Gastroesophageal sphincter (tissue), 4 donors: Measurements from ENCODE around the gene UBAP1L. TPM values are rescaled to one million over a fixed set of nuclear protein-coding genes. Genes with fewer than 3 reads are reported as not detected.

Source experiments
- ATAC-seq: fragments of 150-250 bp; one replicate; pipeline ENCODE4 v1.9.1; 2016; ENCODE audit warnings: mild to moderate bottlenecking, moderate library complexity
- H3K27ac ChIP-seq, 4 donors: fragments of 200-600 bp; sonication (generic) in 3 of 4; 1 replicate in 3 of 4; 2 replicates in 1 of 4; pipeline ENCODE4 v1.5.1; 2016 to 2019
- H3K27me3 ChIP-seq: fragments of 200-600 bp; sonication (generic); one replicate; pipeline ENCODE4 v1.5.1; 2019
- H3K36me3 ChIP-seq, 2 donors: fragments of 200-600 bp; sonication (generic); one replicate each; pipeline ENCODE4 v1.5.1; 2019; ENCODE audit warnings: control low read depth in 1 of 2
- H3K4me1 ChIP-seq, 3 donors: fragments of 200-600 bp; sonication (generic); 1 replicate in 2 of 3; 2 replicates in 1 of 3; pipeline ENCODE4 v1.5.1; 2016 to 2019; ENCODE audit warnings: control low read depth in 2 of 3
- H3K4me3 ChIP-seq, 2 donors: fragments of 200-600 bp; sonication (generic); one replicate each; pipeline ENCODE4 v1.5.1; 2019; ENCODE audit warnings: mild to moderate bottlenecking in 1 of 2, moderate library complexity in 1 of 2
- H3K9me3 ChIP-seq, 3 donors: fragments of 200-600 bp; sonication (generic); one replicate each; pipeline ENCODE4 v1.5.1; 2017 to 2019; ENCODE audit warnings: control low read depth in 2 of 3
- EP300 ChIP-seq: sonication (generic); formaldehyde crosslinking; IDR thresholded peaks from one replicate; pipeline ENCODE4 v1.6.1; 2017; ENCODE audit warnings: antibody characterized with exemption, mild to moderate bottlenecking
- POLR2A ChIP-seq, 2 donors: fragments of 450-650 bp; IDR thresholded peaks; one replicate each; pipeline ENCODE4 v1.6.1; 2017; ENCODE audit warnings: antibody characterized with exemption in 2 of 2, mild to moderate bottlenecking in 2 of 2, moderate library complexity in 1 of 2
- POLR2AphosphoS5 ChIP-seq: sonication (generic); formaldehyde crosslinking; IDR thresholded peaks from one replicate; pipeline ENCODE4 v1.6.1; 2017; ENCODE audit warnings: antibody characterized with exemption
- WGBS, 2 donors: methylation state at CpG; one replicate each; pipeline ENCODE4 v1.1.5; 2018; ENCODE audit warnings: low coverage in 1 of 2; 5-methylcytosine and 5-hydroxymethylcytosine counted together
- total RNA-seq, 4 donors: library from RNA; depleted of rRNA; stranded (reverse); fragments of >200 nt; gene quantifications; one replicate each; pipeline ENCODE4 v1.1.0, GENCODE V29; 2016
- TF ChIP-seq, protein P1 (sequence below), 4 experiments: fragments of 200-600 bp in 2 of 4; fragments of 450-650 bp in 2 of 4; sonication (generic) in 1 of 4; IDR thresholded peaks; one replicate each; pipeline ENCODE4 v1.5.1; 2017 to 2019; ENCODE audit warnings: antibody characterized with exemption in 4 of 4, mild to moderate bottlenecking in 2 of 4, moderate library complexity in 2 of 4

The UBAP1L gene
- total RNA-seq, 4 donors from 2014 or later: 0.12 to 7.5 (median 3.0) TPM

DNA sequence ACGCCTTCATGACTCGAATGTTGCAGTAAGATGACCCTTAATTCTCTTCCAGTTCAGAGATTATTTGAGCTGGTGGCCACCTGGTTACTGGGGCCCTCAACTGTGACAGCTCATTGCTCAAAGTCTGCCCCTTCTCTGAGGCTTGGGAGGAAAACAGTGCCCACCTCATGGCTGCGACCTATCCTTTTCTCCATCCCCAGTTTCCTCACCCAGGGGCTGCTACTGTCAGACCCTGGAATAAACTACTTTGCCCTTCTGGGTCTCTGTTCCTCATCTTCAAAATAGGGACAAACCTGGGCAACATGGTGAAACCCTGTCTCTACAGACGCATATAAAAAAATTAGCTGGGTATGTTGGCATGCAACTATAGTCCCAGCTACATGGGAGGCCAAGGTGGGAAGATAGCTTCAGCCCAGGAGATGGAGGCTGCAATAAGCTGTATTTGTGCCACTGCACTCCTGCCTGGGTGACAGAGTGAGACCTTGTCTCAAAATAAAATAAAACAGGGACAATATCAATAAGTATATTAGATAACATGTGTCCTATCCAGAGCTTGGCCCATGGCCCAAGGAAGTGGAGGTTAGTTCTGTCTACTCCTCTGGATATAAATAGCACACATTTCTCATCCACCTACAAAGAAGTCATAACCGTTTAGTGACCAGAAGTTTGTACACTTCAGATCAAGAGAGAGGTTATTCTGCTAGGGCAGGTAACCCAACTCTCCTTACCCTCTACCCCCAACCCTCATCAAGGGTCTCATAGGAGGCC, 45.0 kb downstream of the UBAP1L start:
- Histone ChIP-seq H3K27ac (peak overlapping the region; percentile 89 to 99 (median 94)), H3K36me3 (peaks cover 0 to 3% of the 10 kb centered on the region in 2 donors), H3K4me3 (no peak overlapping the region), H3K9me3 (no peaks in the 10 kb centered on the region), H3K4me1 (peaks cover 19 to 80% (median 41%) of the 10 kb centered on the region in 3 donors), H3K27me3 (peaks cover 5% of the 10 kb centered on the region)
- WGBS, 2 donors: 37% methylated on average over 2 of the region's 5 CpGs; no CpG with 5 or more reads in 1 of the 2 donors
- ATAC-seq: no peak
- TF ChIP-seq POLR2AphosphoS5: no peak
- TF ChIP-seq, protein P1, sequence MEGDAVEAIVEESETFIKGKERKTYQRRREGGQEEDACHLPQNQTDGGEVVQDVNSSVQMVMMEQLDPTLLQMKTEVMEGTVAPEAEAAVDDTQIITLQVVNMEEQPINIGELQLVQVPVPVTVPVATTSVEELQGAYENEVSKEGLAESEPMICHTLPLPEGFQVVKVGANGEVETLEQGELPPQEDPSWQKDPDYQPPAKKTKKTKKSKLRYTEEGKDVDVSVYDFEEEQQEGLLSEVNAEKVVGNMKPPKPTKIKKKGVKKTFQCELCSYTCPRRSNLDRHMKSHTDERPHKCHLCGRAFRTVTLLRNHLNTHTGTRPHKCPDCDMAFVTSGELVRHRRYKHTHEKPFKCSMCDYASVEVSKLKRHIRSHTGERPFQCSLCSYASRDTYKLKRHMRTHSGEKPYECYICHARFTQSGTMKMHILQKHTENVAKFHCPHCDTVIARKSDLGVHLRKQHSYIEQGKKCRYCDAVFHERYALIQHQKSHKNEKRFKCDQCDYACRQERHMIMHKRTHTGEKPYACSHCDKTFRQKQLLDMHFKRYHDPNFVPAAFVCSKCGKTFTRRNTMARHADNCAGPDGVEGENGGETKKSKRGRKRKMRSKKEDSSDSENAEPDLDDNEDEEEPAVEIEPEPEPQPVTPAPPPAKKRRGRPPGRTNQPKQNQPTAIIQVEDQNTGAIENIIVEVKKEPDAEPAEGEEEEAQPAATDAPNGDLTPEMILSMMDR (IDR thresholded peaks at IDR 0.05): no peak
- no peak for TF ChIP-seq EP300
- no peak for TF ChIP-seq POLR2A (IDR thresholded peaks at IDR 0.05)

DNA sequence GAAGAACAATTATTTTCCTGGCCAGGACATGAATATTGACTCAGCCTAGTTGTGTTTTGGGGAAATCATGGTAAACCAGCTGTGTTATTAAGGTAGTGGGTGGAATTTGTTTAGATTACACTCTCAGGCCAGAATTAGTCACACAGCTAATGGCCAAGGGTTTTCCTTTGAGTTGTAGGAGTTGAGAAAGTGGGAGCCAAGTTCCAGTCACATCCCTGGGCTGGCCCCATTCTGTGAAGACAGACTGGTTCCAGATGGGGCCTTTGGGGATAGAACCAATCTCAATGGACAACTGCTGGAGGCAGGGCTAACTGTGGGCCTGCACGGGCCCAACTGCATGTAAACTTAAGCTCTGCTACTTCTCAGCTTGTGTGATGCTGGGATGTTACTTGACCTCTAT, 45.8 kb downstream of the UBAP1L start:
- TF ChIP-seq POLR2AphosphoS5: peak; percentile 73
- no peak for TF ChIP-seq POLR2A (IDR thresholded peaks at IDR 0.05)
- TF ChIP-seq EP300: no peak
- WGBS, 2 donors: 17% methylated on average over 1 of the region's 1 CpG; no CpG with 5 or more reads in 1 of the 2 donors
- Histone ChIP-seq H3K36me3 (peaks cover 0 to 5% of the 10 kb centered on the region in 2 donors), H3K27me3 (peaks cover 5% of the 10 kb centered on the region), H3K4me1 (peaks cover 19 to 87% (median 46%) of the 10 kb centered on the region in 3 donors), H3K27ac (peak overlapping the region; percentile 89 to 99 (median 94)), H3K4me3 (no peak overlapping the region), H3K9me3 (no peaks in the 10 kb centered on the region)
- peak; percentile 79 for ATAC-seq

DNA sequence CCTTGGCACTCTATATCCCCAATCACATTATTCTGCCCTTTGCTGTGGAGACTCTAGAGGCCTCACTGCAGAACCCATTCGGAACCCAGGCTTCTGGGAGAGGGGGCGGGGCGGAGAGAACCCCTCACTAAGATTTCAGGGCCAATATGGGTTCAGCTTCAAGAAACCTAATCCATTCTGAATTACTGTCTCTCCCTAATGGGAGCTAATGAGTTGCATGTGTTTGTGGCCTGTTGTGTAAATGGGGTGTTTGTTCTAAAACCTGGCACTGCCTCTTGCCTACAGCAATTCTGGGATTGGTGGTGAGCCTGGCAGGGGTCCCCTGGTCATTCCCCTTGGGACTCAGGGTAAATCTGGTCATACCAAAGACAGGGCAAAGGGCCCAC, 46.6 kb downstream of the UBAP1L start:
- Histone ChIP-seq H3K36me3 (peaks cover 0 to 9% of the 10 kb centered on the region in 2 donors), H3K9me3 (no peaks in the 10 kb centered on the region), H3K4me1 (peaks cover 19 to 95% (median 51%) of the 10 kb centered on the region in 3 donors), H3K4me3 (peak overlapping the region; percentile 70 to 90), H3K27me3 (peaks cover 5% of the 10 kb centered on the region), H3K27ac (peak overlapping the region; percentile 89 to 99 (median 94))
- TF ChIP-seq POLR2AphosphoS5: no peak
- TF ChIP-seq, protein P1 (IDR thresholded peaks at IDR 0.05): no peak
- no peak for TF ChIP-seq POLR2A (IDR thresholded peaks at IDR 0.05)
- TF ChIP-seq EP300: no peak
- 30% methylated on average over 2 of the region's 3 CpGs; no CpG with 5 or more reads in 1 of the 2 donors for WGBS, 2 donors
- no peak for ATAC-seq

DNA sequence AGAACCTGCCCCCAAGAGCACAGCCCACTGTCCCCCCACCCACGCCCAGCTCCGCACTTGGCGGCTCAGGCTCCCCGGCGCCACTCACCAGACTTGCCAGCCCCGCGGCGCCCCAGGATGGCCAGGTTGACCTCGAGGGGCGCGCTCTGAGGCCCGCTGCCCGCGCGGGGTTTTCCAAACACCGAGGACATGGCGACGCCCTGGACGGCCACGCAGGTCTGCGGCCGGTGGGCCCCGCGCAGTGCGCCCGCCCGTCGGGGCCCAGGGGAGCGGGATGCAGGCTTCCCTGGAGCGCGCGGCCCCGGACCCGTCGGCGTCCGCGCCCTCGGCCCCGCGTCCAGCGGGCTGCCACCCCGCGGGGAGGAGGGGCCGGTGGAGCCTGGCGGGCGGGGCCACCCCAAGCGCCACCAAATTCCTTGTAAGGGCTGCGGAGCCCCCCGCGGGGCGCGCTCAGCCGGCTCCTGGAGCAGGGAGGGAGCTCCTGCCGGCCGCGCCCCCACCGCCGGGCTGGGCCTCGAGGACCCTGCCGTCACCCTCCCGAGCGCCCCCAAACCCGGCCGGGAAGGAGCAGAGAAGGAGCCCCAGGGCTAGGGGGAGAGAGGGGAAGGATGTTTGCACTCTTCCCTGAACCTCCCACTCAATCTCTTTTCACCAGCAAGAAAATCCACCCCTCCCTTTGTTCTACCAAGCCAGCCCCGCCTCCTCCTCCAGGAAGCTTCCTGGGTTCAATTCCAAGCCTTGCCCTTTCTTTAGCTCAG, 47.2 kb downstream of the UBAP1L start, which contains the start of gene RASL12:
TSS of gene RASL12 (minus strand) at position 347 of the 758 bp plus-strand sequence. CDS start at position 191, 156 bp downstream.
- H3K4me3 ChIP-seq: peak within 1 kb of the TSS; percentile 70 to 90
- peak; percentile 53 for ATAC-seq
- H3K9me3 ChIP-seq: no peaks in the 10 kb centered on the region
- H3K36me3 ChIP-seq: peaks cover 0 to 12% of the 10 kb centered on the region in 2 donors
- WGBS, 2 donors: 27% methylated on average over 1 of the region's 66 CpGs; no CpG with 5 or more reads in 1 of the 2 donors
- H3K27me3 ChIP-seq: peaks cover 5% of the 10 kb centered on the region
- TF ChIP-seq POLR2A (IDR thresholded peaks at IDR 0.05) (peak; percentile 76 to 83), POLR2AphosphoS5 (no peak), EP300 (no peak)
- TF ChIP-seq, protein P1 (IDR thresholded peaks at IDR 0.05): no peak
- H3K4me1 ChIP-seq: peaks cover 19 to 100% (median 56%) of the 10 kb centered on the region in 3 donors
- H3K27ac ChIP-seq: peak within 1 kb of the TSS; percentile 89 to 99 (median 94)

DNA sequence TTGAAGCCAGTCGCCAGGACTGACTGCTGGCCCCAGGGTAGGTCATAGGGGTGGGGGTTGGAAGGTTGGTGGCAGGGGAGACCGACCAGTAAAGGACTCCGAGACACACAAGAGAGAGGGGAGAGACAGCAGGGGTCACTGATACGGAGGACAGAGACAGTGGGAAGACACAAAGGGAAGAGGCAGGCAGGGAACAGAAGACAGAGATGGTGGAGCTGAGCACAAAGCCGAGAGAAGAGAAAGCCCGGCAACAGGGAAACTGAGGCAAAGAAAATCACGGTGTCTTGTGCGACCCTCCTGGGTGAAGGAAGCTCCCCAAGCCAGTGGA, 47.7 kb downstream of the UBAP1L start:
- Histone ChIP-seq H3K4me3 (peak overlapping the region; percentile 70 to 90), H3K27ac (peak overlapping the region; percentile 89 to 99 (median 94)), H3K36me3 (peaks cover 0 to 12% of the 10 kb centered on the region in 2 donors), H3K9me3 (no peaks in the 10 kb centered on the region), H3K4me1 (peaks cover 19 to 100% (median 60%) of the 10 kb centered on the region in 3 donors), H3K27me3 (peaks cover 5% of the 10 kb centered on the region)
- ATAC-seq: no peak
- WGBS, 2 donors: 2 to 16% methylated on average over 7 to 8 of the region's 8 CpGs
- TF ChIP-seq EP300: no peak
- TF ChIP-seq POLR2A (IDR thresholded peaks at IDR 0.05): no peak
- TF ChIP-seq, protein P1 (IDR thresholded peaks at IDR 0.05): no peak
- no peak for TF ChIP-seq POLR2AphosphoS5
